Astrocyte (in vitro differentiated cells and primary cell): Measurements from ENCODE around the gene MS4A1. TPM values are rescaled to one million over a fixed set of nuclear protein-coding genes. Genes with fewer than 3 reads are reported as not detected.
"Not testable (repeated sequence)": the region's sequence is repeated elsewhere in the genome, so short reads cannot be mapped to it uniquely, and the experiment has no call there.

Source experiments
- DNase-seq: peaks from one replicate; pipeline ENCODE4 v3.0.0-alpha.2; 2010; ENCODE audit warnings: low read depth
- FAIRE-seq: peaks from 2 replicates; lab custom pipeline; 2011; peaks lifted over from hg19 to GRCh38; lab: Jason Lieb, UNC
- H2AFZ ChIP-seq: 2 replicates; pipeline ENCODE4 v1.6.0; 2012; ENCODE audit warnings: low read depth, low read length, inconsistent platforms
- H3K27ac ChIP-seq: 2 replicates; pipeline ENCODE4 v1.5.1; 2011; ENCODE audit warnings: low read depth, low read length, inconsistent platforms
- H3K27me3 ChIP-seq: 2 replicates; pipeline ENCODE4 v1.6.0; 2011; ENCODE audit warnings: low read length, inconsistent platforms; ENCODE audit not compliant: insufficient read depth
- H3K36me3 ChIP-seq: 2 replicates; pipeline ENCODE4 v1.5.1; 2011; ENCODE audit warnings: low read length, inconsistent platforms; ENCODE audit not compliant: insufficient read depth
- H3K4me1 ChIP-seq: 2 replicates; pipeline ENCODE4 v1.5.1; 2011; ENCODE audit warnings: low read length, inconsistent platforms; ENCODE audit not compliant: insufficient read depth
- H3K4me2 ChIP-seq: 2 replicates; pipeline ENCODE4 v1.6.0; 2012; ENCODE audit warnings: low read length, inconsistent platforms
- H3K4me3 ChIP-seq: 2 replicates; pipeline ENCODE4 v1.5.1; 2011; ENCODE audit warnings: low read depth, mild to moderate bottlenecking, low read length, inconsistent platforms; ENCODE audit not compliant: insufficient read depth
- H3K79me2 ChIP-seq: 2 replicates; pipeline ENCODE4 v1.6.0; 2012; ENCODE audit warnings: mild to moderate bottlenecking, low read length, inconsistent platforms; ENCODE audit not compliant: insufficient read depth
- H3K9ac ChIP-seq: 2 replicates; pipeline ENCODE4 v1.6.0; 2012; ENCODE audit warnings: mild to moderate bottlenecking, low read length, inconsistent platforms
- H3K9me3 ChIP-seq: 2 replicates; pipeline ENCODE4 v1.5.1; 2012; ENCODE audit warnings: low read depth, mild to moderate bottlenecking, low read length, inconsistent platforms; ENCODE audit not compliant: insufficient read depth
- H4K20me1 ChIP-seq: 2 replicates; pipeline ENCODE4 v1.6.0; 2012; ENCODE audit warnings: low read length, inconsistent platforms; ENCODE audit not compliant: insufficient read depth
- H3K27ac Mint-ChIP-seq: one replicate; pipeline ENCODE4 v1.8.0; 2021; ENCODE audit warnings: mild to moderate bottlenecking, mixed read lengths; ENCODE audit not compliant: unreplicated experiment
- H3K27me3 Mint-ChIP-seq: one replicate; pipeline ENCODE4 v1.8.0; 2021; ENCODE audit warnings: low read depth, mixed read lengths; ENCODE audit not compliant: unreplicated experiment
- H3K36me3 Mint-ChIP-seq: one replicate; pipeline ENCODE4 v1.8.0; 2021; ENCODE audit warnings: low read depth, mixed read lengths; ENCODE audit not compliant: unreplicated experiment
- H3K4me1 Mint-ChIP-seq: one replicate; pipeline ENCODE4 v1.8.0; 2021; ENCODE audit warnings: low read depth, mixed read lengths; ENCODE audit not compliant: unreplicated experiment
- H3K4me3 Mint-ChIP-seq: one replicate; pipeline ENCODE4 v1.8.0; 2021; ENCODE audit warnings: mild to moderate bottlenecking, moderate library complexity, mixed read lengths; ENCODE audit not compliant: unreplicated experiment
- H3K9me3 Mint-ChIP-seq: one replicate; pipeline ENCODE4 v1.8.0; 2021; ENCODE audit warnings: mild to moderate bottlenecking, mixed read lengths; ENCODE audit not compliant: unreplicated experiment
- EZH2 ChIP-seq: IDR thresholded peaks from 2 replicates; pipeline ENCODE4 v1.6.1; 2012; ENCODE audit warnings: mild to moderate bottlenecking, low read length, inconsistent platforms; ENCODE audit not compliant: insufficient read depth
- total RNA-seq: library from RNA; stranded (reverse); gene quantifications from 2 replicates; pipeline ENCODE4 v1.2.1, GENCODE V29; 2021
- TF ChIP-seq, protein P1 (sequence below): IDR thresholded peaks from 2 replicates; pipeline ENCODE4 v1.5.1; 2011; ENCODE audit warnings: low read depth, mild to moderate bottlenecking, inconsistent platforms, low read length, moderate library complexity; ENCODE audit not compliant: insufficient read depth

MS4A1 gene
- total RNA-seq, 1 donor from 2014 or later = not detected

DNA sequence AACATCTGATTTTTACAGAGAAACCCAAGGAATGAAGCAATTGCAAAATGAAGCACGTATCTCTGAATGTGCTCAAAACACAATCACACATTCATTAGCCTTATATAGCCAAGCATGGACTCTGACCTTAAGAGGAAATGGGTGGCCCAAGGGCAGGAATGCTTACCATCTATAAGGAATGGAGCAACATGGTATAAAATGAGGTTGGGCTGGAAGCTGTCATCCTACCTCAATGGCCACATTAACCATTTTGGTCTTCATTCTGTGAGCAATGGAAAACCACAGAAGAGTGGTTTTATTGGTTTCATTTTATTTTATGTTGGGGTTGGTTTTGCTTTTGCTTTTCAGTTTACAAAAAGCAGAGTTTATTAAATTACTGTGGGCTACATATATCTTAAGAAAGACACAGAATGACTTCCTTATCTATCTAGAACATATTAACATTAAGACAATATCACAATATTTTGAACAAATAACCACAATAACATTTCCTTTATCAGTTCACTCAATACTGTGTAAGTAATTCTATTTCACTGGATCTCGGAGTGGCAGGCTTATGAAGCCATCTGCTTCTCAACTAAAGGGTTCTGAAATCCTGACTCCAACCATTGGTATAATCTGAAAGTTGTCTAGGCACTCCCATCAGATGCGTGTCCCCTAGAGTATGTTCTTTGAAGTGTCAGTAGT, 48.7 kb downstream of the MS4A1 start:
- Mint-ChIP-seq H3K27ac (no peak overlapping the region), H3K4me1 (peaks cover 4% of the 10 kb centered on the region), H3K36me3 (no peaks in the 10 kb centered on the region), H3K9me3 (peaks cover 2% of the 10 kb centered on the region), H3K27me3 (no peaks in the 10 kb centered on the region), H3K4me3 (no peak overlapping the region)
- peaks cover 6% of the 10 kb centered on the region for H3K9me3 ChIP-seq
- no peaks in the 10 kb centered on the region for H3K27me3 ChIP-seq
- H3K27ac ChIP-seq = no peak overlapping the region
- no peaks in the 10 kb centered on the region for H3K79me2 ChIP-seq
- FAIRE-seq (no peak), DNase-seq (no peak)
- no peak overlapping the region for H3K4me3 ChIP-seq
- H3K4me1 ChIP-seq = no peaks in the 10 kb centered on the region
- H3K9ac ChIP-seq = no peak overlapping the region
- H4K20me1 ChIP-seq = no peaks in the 10 kb centered on the region
- no peaks in the 10 kb centered on the region for H3K36me3 ChIP-seq
- TF ChIP-seq EZH2 = no peak
- TF ChIP-seq, protein P1, sequence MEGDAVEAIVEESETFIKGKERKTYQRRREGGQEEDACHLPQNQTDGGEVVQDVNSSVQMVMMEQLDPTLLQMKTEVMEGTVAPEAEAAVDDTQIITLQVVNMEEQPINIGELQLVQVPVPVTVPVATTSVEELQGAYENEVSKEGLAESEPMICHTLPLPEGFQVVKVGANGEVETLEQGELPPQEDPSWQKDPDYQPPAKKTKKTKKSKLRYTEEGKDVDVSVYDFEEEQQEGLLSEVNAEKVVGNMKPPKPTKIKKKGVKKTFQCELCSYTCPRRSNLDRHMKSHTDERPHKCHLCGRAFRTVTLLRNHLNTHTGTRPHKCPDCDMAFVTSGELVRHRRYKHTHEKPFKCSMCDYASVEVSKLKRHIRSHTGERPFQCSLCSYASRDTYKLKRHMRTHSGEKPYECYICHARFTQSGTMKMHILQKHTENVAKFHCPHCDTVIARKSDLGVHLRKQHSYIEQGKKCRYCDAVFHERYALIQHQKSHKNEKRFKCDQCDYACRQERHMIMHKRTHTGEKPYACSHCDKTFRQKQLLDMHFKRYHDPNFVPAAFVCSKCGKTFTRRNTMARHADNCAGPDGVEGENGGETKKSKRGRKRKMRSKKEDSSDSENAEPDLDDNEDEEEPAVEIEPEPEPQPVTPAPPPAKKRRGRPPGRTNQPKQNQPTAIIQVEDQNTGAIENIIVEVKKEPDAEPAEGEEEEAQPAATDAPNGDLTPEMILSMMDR = no peak
- no peak overlapping the region for H2AFZ ChIP-seq
- no peak overlapping the region for H3K4me2 ChIP-seq

DNA sequence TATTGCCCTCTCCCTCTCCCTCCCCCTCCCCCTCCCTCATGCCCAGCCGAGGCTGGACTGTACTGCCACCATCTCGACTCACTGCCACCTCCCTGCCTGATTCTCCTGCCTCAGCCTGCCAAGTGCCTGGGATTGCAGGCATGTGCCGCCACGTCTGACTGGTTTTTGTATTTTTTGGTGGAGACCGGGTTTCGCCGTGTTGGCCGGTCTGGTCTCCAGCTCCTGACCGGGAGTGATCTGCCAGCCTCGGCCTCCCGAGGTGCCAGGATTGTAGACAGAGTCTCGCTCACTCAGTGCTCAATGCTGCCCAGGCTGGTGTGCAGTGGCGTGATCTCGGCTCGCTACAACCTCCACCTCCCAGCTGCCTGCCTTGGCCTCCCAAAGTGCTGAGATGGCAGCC, 54.0 kb downstream of the MS4A1 start:
- H3K36me3 ChIP-seq, H3K9me3 Mint-ChIP-seq, FAIRE-seq: not testable (repeated sequence)

DNA sequence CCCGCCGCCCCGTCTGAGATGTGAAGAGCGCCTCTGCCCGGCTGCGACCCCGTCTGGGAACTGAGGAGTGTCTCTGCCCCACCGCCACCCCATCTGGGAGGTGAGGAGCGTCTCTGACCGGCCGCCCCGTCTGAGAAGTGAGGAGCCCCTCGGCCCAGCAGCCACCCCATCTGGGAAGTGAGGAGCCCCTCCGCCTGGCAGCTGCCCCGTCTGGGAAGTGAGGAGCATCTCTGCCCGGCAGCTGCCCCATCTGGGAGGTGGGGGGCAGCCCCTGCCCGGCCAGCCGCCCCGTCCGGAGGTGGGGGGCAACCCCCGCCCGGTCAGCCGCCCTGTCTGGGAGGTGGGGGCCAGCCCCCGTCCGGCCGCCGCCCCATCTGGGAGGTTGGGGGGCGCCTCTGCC, 54.6 kb downstream of the MS4A1 start:
- not testable (repeated sequence) for DNase-seq, H3K4me1 Mint-ChIP-seq, H3K36me3 Mint-ChIP-seq, H3K4me3 Mint-ChIP-seq, H3K27me3 Mint-ChIP-seq, H3K9me3 ChIP-seq, H3K4me3 ChIP-seq, H3K9me3 Mint-ChIP-seq, H2AFZ ChIP-seq, H3K79me2 ChIP-seq, H3K4me1 ChIP-seq, H3K36me3 ChIP-seq, H3K9ac ChIP-seq, H4K20me1 ChIP-seq, FAIRE-seq, H3K27ac Mint-ChIP-seq, H3K27me3 ChIP-seq, H3K4me2 ChIP-seq, H3K27ac ChIP-seq

More for the DNA sequence above, 54.0 kb downstream of the MS4A1 start:
- not testable (repeated sequence) for H3K27ac ChIP-seq, H3K9ac ChIP-seq, H3K79me2 ChIP-seq, H3K4me3 ChIP-seq, H3K4me2 ChIP-seq, H3K4me3 Mint-ChIP-seq, H3K27ac Mint-ChIP-seq, DNase-seq, H3K27me3 ChIP-seq, H3K9me3 ChIP-seq, H4K20me1 ChIP-seq, H3K27me3 Mint-ChIP-seq, H3K4me1 Mint-ChIP-seq, H3K36me3 Mint-ChIP-seq, H3K4me1 ChIP-seq, H2AFZ ChIP-seq
